Effector CD4-positive, alpha-beta T cell (primary cell): Measurements from ENCODE around the gene SUPT7L.

Experiments used
- DNase-seq: peaks from one replicate; pipeline ENCODE4 v3.0.0-alpha.2; 2020
- total RNA-seq: gene quantifications from one replicate; lab custom pipeline; 2026; lab: John Stamatoyannopoulos, UW

Gene SUPT7L
- 112 reads per million, percentile 85 among the genes with 10 or more reads in this experiment for total RNA-seq

- DNase-seq = peak; percentile 69
These were observed at the start of gene SUPT7L, which contains the start of gene SLC4A1AP for GRCh38 chr2:27663285-27664153. Gene SUPT7L (minus strand): TSS chr2:27663614. CDS start chr2:27662192, 1,422 bp downstream. Gene SLC4A1AP (plus strand): TSS chr2:27663889. CDS start chr2:27663915, 26 bp downstream.

- DNase-seq = no peak
These were observed 49.8 kb upstream of the SUPT7L start for GRCh38 chr2:27713201-27713600.

- DNase-seq = no peak
These were observed 49.1 kb upstream of the SUPT7L start for GRCh38 chr2:27712522-27712921.

GRCh38 chr2:27711804-27712203 lies 48.4 kb upstream of the SUPT7L start:
- no peak for DNase-seq

GRCh38 chr2:27710640-27711430 lies 47.4 kb upstream of the SUPT7L start:
- DNase-seq = no peak

GRCh38 chr2:27709960-27710575 lies 46.7 kb upstream of the SUPT7L start:
- no peak for DNase-seq

- DNase-seq = no peak
These were observed 45.9 kb upstream of the SUPT7L start for GRCh38 chr2:27709326-27709725.

GRCh38 chr2:27708666-27709065 lies 45.3 kb upstream of the SUPT7L start:
- no peak for DNase-seq

GRCh38 chr2:27708257-27708654 lies 44.8 kb upstream of the SUPT7L start:
- DNase-seq = no peak

GRCh38 chr2:27707462-27708256 lies 44.2 kb upstream of the SUPT7L start:
- DNase-seq = no peak

- DNase-seq = no peak
These were observed 42.6 kb upstream of the SUPT7L start for GRCh38 chr2:27705851-27706622.

- DNase-seq = no peak
These were observed 41.0 kb upstream of the SUPT7L start for GRCh38 chr2:27704342-27704876.

GRCh38 chr2:27703638-27704341 lies 40.4 kb upstream of the SUPT7L start:
- peak; percentile 81 for DNase-seq

- no peak for DNase-seq
These were observed 38.9 kb upstream of the SUPT7L start for GRCh38 chr2:27702302-27702701.

GRCh38 chr2:27701676-27702075 lies 38.3 kb upstream of the SUPT7L start:
- DNase-seq = no peak

GRCh38 chr2:27697660-27698059 lies 34.2 kb upstream of the SUPT7L start:
- no peak for DNase-seq

GRCh38 chr2:27690052-27690451 lies 26.6 kb upstream of the SUPT7L start:
- no peak for DNase-seq

GRCh38 chr2:27689424-27689823 lies 26.0 kb upstream of the SUPT7L start:
- no peak for DNase-seq

GRCh38 chr2:27687232-27687631 lies 23.8 kb upstream of the SUPT7L start:
- DNase-seq = no peak

GRCh38 chr2:27685577-27685976 lies 22.2 kb upstream of the SUPT7L start:
- DNase-seq = no peak
